Gastroesophageal sphincter (tissue), 4 donors: ENCODE results near the gene SLC44A1. TPM values are rescaled to one million over a fixed set of nuclear protein-coding genes. Genes with fewer than 3 reads are reported as not detected.

Experiments
- ATAC-seq: fragments of 150-250 bp; one replicate; pipeline ENCODE4 v1.9.1; 2016; ENCODE audit warnings: mild to moderate bottlenecking, moderate library complexity
- H3K27ac ChIP-seq, 4 donors: fragments of 200-600 bp; sonication (generic) in 3 of 4; 1 replicate in 3 of 4; 2 replicates in 1 of 4; pipeline ENCODE4 v1.5.1; 2016 to 2019
- H3K27me3 ChIP-seq: fragments of 200-600 bp; sonication (generic); one replicate; pipeline ENCODE4 v1.5.1; 2019
- H3K36me3 ChIP-seq, 2 donors: fragments of 200-600 bp; sonication (generic); one replicate each; pipeline ENCODE4 v1.5.1; 2019; ENCODE audit warnings: control low read depth in 1 of 2
- H3K4me1 ChIP-seq, 3 donors: fragments of 200-600 bp; sonication (generic); 1 replicate in 2 of 3; 2 replicates in 1 of 3; pipeline ENCODE4 v1.5.1; 2016 to 2019; ENCODE audit warnings: control low read depth in 2 of 3
- H3K4me3 ChIP-seq, 2 donors: fragments of 200-600 bp; sonication (generic); one replicate each; pipeline ENCODE4 v1.5.1; 2019; ENCODE audit warnings: mild to moderate bottlenecking in 1 of 2, moderate library complexity in 1 of 2
- H3K9me3 ChIP-seq, 3 donors: fragments of 200-600 bp; sonication (generic); one replicate each; pipeline ENCODE4 v1.5.1; 2017 to 2019; ENCODE audit warnings: control low read depth in 2 of 3
- CTCF ChIP-seq, 4 experiments: fragments of 200-600 bp in 2 of 4; fragments of 450-650 bp in 2 of 4; sonication (generic) in 1 of 4; IDR thresholded peaks; one replicate each; pipeline ENCODE4 v1.5.1; 2017 to 2019; ENCODE audit warnings: antibody characterized with exemption in 4 of 4, mild to moderate bottlenecking in 2 of 4, moderate library complexity in 2 of 4
- EP300 ChIP-seq: sonication (generic); formaldehyde crosslinking; IDR thresholded peaks from one replicate; pipeline ENCODE4 v1.6.1; 2017; ENCODE audit warnings: antibody characterized with exemption, mild to moderate bottlenecking
- POLR2A ChIP-seq, 2 donors: fragments of 450-650 bp; IDR thresholded peaks; one replicate each; pipeline ENCODE4 v1.6.1; 2017; ENCODE audit warnings: antibody characterized with exemption in 2 of 2, mild to moderate bottlenecking in 2 of 2, moderate library complexity in 1 of 2
- POLR2AphosphoS5 ChIP-seq: sonication (generic); formaldehyde crosslinking; IDR thresholded peaks from one replicate; pipeline ENCODE4 v1.6.1; 2017; ENCODE audit warnings: antibody characterized with exemption
- WGBS, 2 donors: methylation state at CpG; one replicate each; pipeline ENCODE4 v1.1.5; 2018; ENCODE audit warnings: low coverage in 1 of 2; 5-methylcytosine and 5-hydroxymethylcytosine counted together
- total RNA-seq, 4 donors: library from RNA; depleted of rRNA; stranded (reverse); fragments of >200 nt; gene quantifications; one replicate each; pipeline ENCODE4 v1.1.0, GENCODE V29; 2016

SLC44A1 gene
- total RNA-seq, 4 donors from 2014 or later = 27.9 to 49.1 (median 30.6) TPM

GRCh38 chr9:105281272-105281671 lies 36.8 kb downstream of the SLC44A1 start:
- Histone ChIP-seq H3K27ac (no peak overlapping the region), H3K36me3 (no peaks in the 10 kb centered on the region), H3K27me3 (no peaks in the 10 kb centered on the region), H3K4me1 (peaks cover 0 to 4% (median 0%) of the 10 kb centered on the region in 3 donors), H3K4me3 (no peak overlapping the region), H3K9me3 (no peaks in the 10 kb centered on the region)
- no peak for ATAC-seq
- no peak for TF ChIP-seq EP300
- no peak for TF ChIP-seq CTCF (IDR thresholded peaks at IDR 0.05)
- TF ChIP-seq POLR2A (IDR thresholded peaks at IDR 0.05) = no peak
- TF ChIP-seq POLR2AphosphoS5 = no peak
- 82 to 98% methylated on average over 2 to 4 of the region's 4 CpGs for WGBS, 2 donors

GRCh38 chr9:105281926-105282325 lies 37.5 kb downstream of the SLC44A1 start:
- Histone ChIP-seq H3K36me3 (no peaks in the 10 kb centered on the region), H3K4me3 (no peak overlapping the region), H3K27me3 (no peaks in the 10 kb centered on the region), H3K27ac (no peak overlapping the region), H3K9me3 (no peaks in the 10 kb centered on the region), H3K4me1 (peaks cover 0 to 4% (median 0%) of the 10 kb centered on the region in 3 donors)
- 71 to 87% methylated on average over 1 of the region's 1 CpG for WGBS, 2 donors
- no peak for ATAC-seq
- TF ChIP-seq CTCF (IDR thresholded peaks at IDR 0.05) (no peak), POLR2AphosphoS5 (no peak), EP300 (no peak), POLR2A (IDR thresholded peaks at IDR 0.05) (no peak)

- ATAC-seq = no peak
- no peak overlapping the region for H3K27ac ChIP-seq
- 83% methylated on average over 3 to 5 of the region's 7 CpGs for WGBS, 2 donors
- no peaks in the 10 kb centered on the region for H3K27me3 ChIP-seq
- no peaks in the 10 kb centered on the region for H3K9me3 ChIP-seq
- H3K4me3 ChIP-seq = no peak overlapping the region
- TF ChIP-seq POLR2A (IDR thresholded peaks at IDR 0.05) (no peak), POLR2AphosphoS5 (no peak), CTCF (IDR thresholded peaks at IDR 0.05) (no peak), EP300 (no peak)
- no peaks in the 10 kb centered on the region for H3K36me3 ChIP-seq
- peaks cover 0 to 4% (median 0%) of the 10 kb centered on the region in 3 donors for H3K4me1 ChIP-seq
Measured at GRCh38 chr9:105282870-105283621, 38.6 kb downstream of the SLC44A1 start.

GRCh38 chr9:105283795-105284194 lies 39.3 kb downstream of the SLC44A1 start:
- Histone ChIP-seq H3K27ac (no peak overlapping the region), H3K27me3 (no peaks in the 10 kb centered on the region), H3K4me3 (no peak overlapping the region), H3K9me3 (no peaks in the 10 kb centered on the region), H3K4me1 (no peaks in the 10 kb centered on the region), H3K36me3 (no peaks in the 10 kb centered on the region)
- ATAC-seq = no peak
- TF ChIP-seq CTCF (IDR thresholded peaks at IDR 0.05) (no peak), POLR2AphosphoS5 (no peak), POLR2A (IDR thresholded peaks at IDR 0.05) (no peak), EP300 (no peak)
- WGBS, 2 donors = 60 to 82% methylated on average over 1 of the region's 1 CpG

GRCh38 chr9:105284463-105284862 lies 40.0 kb downstream of the SLC44A1 start:
- Histone ChIP-seq H3K36me3 (no peaks in the 10 kb centered on the region), H3K9me3 (no peaks in the 10 kb centered on the region), H3K27me3 (no peaks in the 10 kb centered on the region), H3K27ac (no peak overlapping the region), H3K4me3 (no peak overlapping the region), H3K4me1 (no peaks in the 10 kb centered on the region)
- 94 to 100% methylated on average over 2 of the region's 2 CpGs for WGBS, 2 donors
- ATAC-seq = no peak
- TF ChIP-seq EP300 (no peak), CTCF (IDR thresholded peaks at IDR 0.05) (no peak), POLR2AphosphoS5 (no peak), POLR2A (IDR thresholded peaks at IDR 0.05) (no peak)
